GM20000 (cell line): ENCODE measurements around the gene FAM107B.

Experiments
- DNase-seq: peaks from one replicate; pipeline ENCODE4 v3.0.0; 2012; ENCODE audit warnings: low spot score
- CTCF ChIP-seq: IDR thresholded peaks from 2 replicates; pipeline ENCODE4 v1.5.1; 2012; ENCODE audit warnings: mild to moderate bottlenecking, control low read depth; ENCODE audit errors: extremely low read depth, missing control alignments

The FAM107B gene

GRCh38 chr10:14566498-14566897 lies 208.2 kb downstream of the FAM107B start:
- DNase-seq, result no peak
- TF ChIP-seq CTCF, result no peak

DNA sequence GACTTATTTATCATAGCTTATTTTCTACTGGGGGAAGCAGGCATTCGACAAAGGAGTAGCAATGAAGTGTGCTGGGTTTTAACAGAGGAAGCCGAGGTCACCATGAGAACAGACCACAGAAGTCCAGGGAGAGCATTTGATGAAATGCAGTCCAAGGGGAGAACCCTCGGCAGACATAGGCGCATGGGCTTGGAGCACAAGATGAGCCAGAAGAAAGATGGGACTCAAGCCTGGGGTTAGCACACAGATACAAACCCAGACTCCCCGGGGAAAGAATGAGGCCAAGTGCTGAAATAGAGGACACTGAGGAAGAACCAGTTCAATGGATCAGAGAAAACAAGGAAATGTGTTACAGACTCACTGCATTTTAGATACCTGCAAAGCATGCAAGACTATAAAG lies 209.5 kb downstream of the FAM107B start:
- DNase-seq, result no peak
- no peak for TF ChIP-seq CTCF

DNA sequence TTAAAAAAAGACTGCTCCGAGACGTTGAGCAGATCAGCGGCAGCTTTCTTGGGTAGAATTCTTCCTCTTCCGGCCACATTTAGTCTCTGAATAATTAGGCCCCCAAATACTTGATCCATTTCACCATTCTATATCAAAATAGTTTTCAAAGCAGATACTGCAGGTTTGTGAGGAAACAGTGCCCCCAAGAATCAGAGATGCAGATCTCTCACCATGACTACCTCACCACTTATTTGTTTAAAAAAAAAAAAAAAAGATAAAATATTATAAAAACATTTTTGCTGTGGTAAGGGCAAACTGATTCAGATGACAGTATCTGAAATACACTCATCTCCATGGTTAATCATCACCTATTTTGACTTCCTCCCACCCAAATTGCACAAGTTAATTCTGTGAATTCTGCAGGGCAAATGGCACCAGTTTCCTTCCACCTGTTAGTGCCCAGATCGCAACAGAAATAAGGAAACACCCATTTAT lies 210.4 kb downstream of the FAM107B start:
- no peak for DNase-seq
- TF ChIP-seq CTCF, result no peak

GRCh38 chr10:14563359-14563940 lies 211.2 kb downstream of the FAM107B start:
- no peak for TF ChIP-seq CTCF
- DNase-seq, result no peak

DNA sequence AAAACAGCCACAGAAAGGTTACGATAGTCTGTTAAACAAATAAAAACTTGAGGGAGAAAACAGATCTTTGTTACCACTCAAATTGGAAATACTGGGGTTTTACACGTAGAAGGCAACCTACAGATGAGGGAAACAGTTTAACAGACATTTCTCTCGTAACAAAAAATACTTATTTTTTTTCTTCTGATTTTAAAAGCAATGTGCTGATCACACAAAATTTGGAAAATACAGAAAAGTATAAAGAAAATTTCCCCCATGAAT lies 211.7 kb downstream of the FAM107B start:
- TF ChIP-seq CTCF, result no peak
- DNase-seq, result no peak

DNA sequence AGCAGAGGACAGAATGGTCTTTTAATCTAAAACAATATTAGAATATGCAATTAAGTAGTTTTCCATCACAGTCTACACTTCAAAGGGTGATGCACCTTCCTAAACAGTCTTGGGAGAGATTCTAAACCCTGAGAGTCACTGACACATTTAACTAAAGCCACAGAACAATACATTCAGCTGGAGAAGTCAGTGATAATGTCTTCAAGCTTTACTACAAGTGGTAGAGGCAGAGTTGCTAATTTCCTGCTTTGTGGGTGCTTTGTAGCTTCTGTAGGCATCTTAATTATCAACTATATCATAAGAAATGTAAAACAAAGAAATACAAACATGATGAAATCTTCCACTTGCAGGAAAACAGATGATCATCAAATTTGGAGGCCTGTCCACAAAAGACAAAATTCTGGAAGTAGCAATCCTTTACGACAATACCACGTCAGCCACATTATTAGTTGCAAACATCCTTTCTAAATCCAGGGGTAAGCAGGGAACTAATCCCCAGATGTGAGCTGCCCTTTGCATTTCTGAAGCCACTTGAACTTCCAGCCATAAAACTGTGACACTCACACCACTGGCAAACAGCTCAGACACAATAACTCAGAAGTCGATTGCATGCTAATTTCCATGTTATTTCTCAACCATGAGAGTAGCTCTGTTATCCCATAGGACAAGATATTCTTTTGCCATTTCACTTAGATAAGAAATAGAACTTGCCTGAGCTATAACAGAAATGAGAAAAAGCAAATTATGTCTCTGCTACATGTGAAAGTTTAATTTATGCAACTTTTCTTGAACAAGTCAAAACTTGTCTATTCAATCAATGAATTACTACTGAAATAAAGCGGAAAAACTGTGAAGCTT lies 212.2 kb downstream of the FAM107B start:
- no peak for DNase-seq

More for the DNA sequence above, 212.2 kb downstream of the FAM107B start:
- TF ChIP-seq CTCF, result no peak
